SK-N-SH (cell line): ENCODE results near the gene IRF1. TPM values are rescaled to one million over a fixed set of nuclear protein-coding genes. Genes with fewer than 3 reads are reported as not detected.

ENCODE experiments used
- CTCF ChIA-PET: fragments of 300-600, 350-600 bp; formaldehyde crosslinking; extraction: SDS; loops from one replicate; lab custom pipeline; 2021; lab: Yijun Ruan, JAX
- POLR2A ChIA-PET: fragments of 350-600 bp; sonication (Branson Sonifier 250); formaldehyde crosslinking; extraction: SDS; loops from one replicate; lab custom pipeline; 2020; ENCODE audit warnings: antibody characterized with exemption, inconsistent platforms; lab: Yijun Ruan, JAX
- DNase-seq: peaks from one replicate; pipeline ENCODE4 v3.0.0; 2012
- H2AFZ ChIP-seq: fragments of 200-600 bp; sonication (generic); 2 replicates; pipeline ENCODE4 v1.8.1; 2016; ENCODE audit warnings: antibody characterized with exemption, mild to moderate bottlenecking, low read depth
- H3F3A ChIP-seq: fragments of 200-600 bp; sonication (generic); replicated peaks from 2 replicates; pipeline ENCODE3; 2016; ENCODE audit warnings: antibody characterized with exemption, mild to moderate bottlenecking; ENCODE audit not compliant: insufficient read depth
- H3K27ac ChIP-seq, 2 experiments: fragments of 200-500 bp in 1 of 2; fragments of 200-600 bp in 1 of 2; sonication (Bioruptor generic) in 1 of 2; sonication (generic), shearing (Covaris generic) in 1 of 2; 2 replicates each; pipeline versions ENCODE4 v1.5.1 to v1.6.1; 2014 to 2016; ENCODE audit warnings: low read depth in 2 of 2, inconsistent platforms in 1 of 2, low read length in 1 of 2, mild to moderate bottlenecking in 1 of 2, mixed read lengths in 1 of 2
- H3K27me3 ChIP-seq: fragments of 200-600 bp; sonication (generic), shearing (Covaris generic); 2 replicates; pipeline ENCODE4 v1.6.1; 2016; ENCODE audit warnings: mixed run types; ENCODE audit not compliant: insufficient read depth
- H3K36me3 ChIP-seq, 2 experiments: fragments of 200-500 bp in 1 of 2; fragments of 200-600 bp in 1 of 2; sonication (Bioruptor generic) in 1 of 2; sonication (generic) in 1 of 2; replicated peaks in 1 of 2; 2 replicates each; pipeline versions ENCODE3 to v1.5.1; 2014 to 2016; ENCODE audit warnings: low read length in 1 of 2, mild to moderate bottlenecking in 1 of 2; ENCODE audit not compliant: insufficient read depth in 2 of 2, control insufficient read depth in 1 of 2
- H3K4me1 ChIP-seq, 2 experiments: fragments of 200-500 bp in 1 of 2; fragments of 200-600 bp in 1 of 2; sonication (Bioruptor generic) in 1 of 2; sonication (generic), shearing (Covaris generic) in 1 of 2; 2 replicates each; pipeline versions ENCODE4 v1.5.1 to v1.6.1; 2014 to 2016; ENCODE audit warnings: low read depth in 1 of 2, low read length in 1 of 2, mixed run types in 1 of 2; ENCODE audit not compliant: insufficient read depth in 2 of 2, control insufficient read depth in 1 of 2
- H3K4me2 ChIP-seq: fragments of 200-600 bp; sonication (generic), shearing (Covaris generic); 2 replicates; pipeline ENCODE4 v1.6.1; 2017; ENCODE audit warnings: mixed run types
- H3K4me3 ChIP-seq, 2 experiments: fragments of 200-500 bp in 1 of 2; fragments of 200-600 bp in 1 of 2; sonication (Bioruptor generic) in 1 of 2; sonication (generic), shearing (Covaris generic) in 1 of 2; 2 replicates each; pipeline versions ENCODE4 v1.5.1 to v1.8.1; 2014 to 2016; ENCODE audit warnings: low read depth in 2 of 2, inconsistent platforms in 1 of 2, low read length in 1 of 2, mild to moderate bottlenecking in 1 of 2, mixed read lengths in 1 of 2, moderate library complexity in 1 of 2
- H3K79me2 ChIP-seq: fragments of 200-600 bp; sonication (generic); 2 replicates; pipeline ENCODE4 v1.8.1; 2017; ENCODE audit warnings: mild to moderate bottlenecking; ENCODE audit not compliant: insufficient read depth
- H3K9ac ChIP-seq: fragments of 200-600 bp; sonication (generic); 2 replicates; pipeline ENCODE4 v1.6.1; 2017; ENCODE audit warnings: mixed run types
- H3K9me2 ChIP-seq: fragments of 200-600 bp; sonication (generic); 2 replicates; pipeline ENCODE4 v1.6.1; 2017; ENCODE audit warnings: mixed run types
- H3K9me3 ChIP-seq: fragments of 200-600 bp; sonication (generic); 2 replicates; pipeline ENCODE4 v1.6.1; 2017; ENCODE audit warnings: mixed run types, mild to moderate bottlenecking, moderate library complexity
- H4K20me1 ChIP-seq: fragments of 200-600 bp; sonication (generic); 2 replicates; pipeline ENCODE4 v1.6.1; 2017; ENCODE audit warnings: mild to moderate bottlenecking, mixed run types; ENCODE audit not compliant: insufficient read depth
- CHD2 ChIP-seq: fragments of 150-350 bp; IDR thresholded peaks from 2 replicates; pipeline ENCODE4 v1.6.1; 2018; ENCODE audit warnings: low read length; ENCODE audit not compliant: partially characterized antibody
- CTCF ChIP-seq: fragments of 200-600 bp; sonication (generic); IDR thresholded peaks from 2 replicates; pipeline ENCODE4 v1.6.1; 2017; ENCODE audit warnings: antibody characterized with exemption, mild to moderate bottlenecking, moderate library complexity
- ELF1 ChIP-seq: IDR thresholded peaks from 2 replicates; pipeline ENCODE4 v1.4.0; 2012
- EP300 ChIP-seq, 2 experiments: IDR thresholded peaks; 2 replicates each; pipeline versions ENCODE4 v1.4.0 to v1.6.1; 2012; ENCODE audit warnings: borderline replicate concordance in 1 of 2, low read depth in 1 of 2, low read length in 1 of 2
- EZH2phosphoT487 ChIP-seq: fragments of 200-600 bp; sonication (generic); IDR thresholded peaks from 2 replicates; pipeline ENCODE4 v1.6.1; 2017; ENCODE audit warnings: low read depth, mixed run types, mild to moderate bottlenecking, antibody characterized with exemption, moderate library complexity, borderline replicate concordance
- FOXJ3 ChIP-seq: sonication (generic); formaldehyde crosslinking; IDR thresholded peaks from 2 replicates; pipeline ENCODE4 v1.5.1; 2020; ENCODE audit warnings: mild to moderate bottlenecking, missing genetic modification reagents
- FOXM1 ChIP-seq: IDR thresholded peaks from 2 replicates; pipeline ENCODE4 v1.4.0; 2012; ENCODE audit warnings: low read depth, mild to moderate bottlenecking
- MAX ChIP-seq: IDR thresholded peaks from 2 replicates; pipeline ENCODE4 v1.4.0; 2012; ENCODE audit warnings: low read depth
- NFIC ChIP-seq: IDR thresholded peaks from 2 replicates; pipeline ENCODE4 v1.4.0; 2012; ENCODE audit warnings: borderline replicate concordance
- PBX3 ChIP-seq: IDR thresholded peaks from 2 replicates; pipeline ENCODE4; 2012
- POLR2AphosphoS5 ChIP-seq: IDR thresholded peaks from 2 replicates; pipeline ENCODE4 v1.6.1; 2012; ENCODE audit warnings: low read depth, low read length
- RAD21 ChIP-seq: IDR thresholded peaks from 2 replicates; pipeline ENCODE4 v1.6.1; 2012; ENCODE audit warnings: mild to moderate bottlenecking, low read length
- RCOR1 ChIP-seq: fragments of 150-350 bp; IDR thresholded peaks from 2 replicates; pipeline ENCODE4 v1.6.1; 2017; ENCODE audit warnings: antibody characterized with exemption, low read length
- RXRA ChIP-seq: IDR thresholded peaks from 2 replicates; pipeline ENCODE4 v1.4.0; 2012; ENCODE audit warnings: low read depth, mild to moderate bottlenecking, borderline replicate concordance
- SIN3A ChIP-seq: IDR thresholded peaks from 2 replicates; pipeline ENCODE4 v1.6.1; 2012; ENCODE audit warnings: low read depth, mild to moderate bottlenecking, low read length, moderate library complexity, borderline replicate concordance
- SMC3 ChIP-seq: IDR thresholded peaks from 2 replicates; pipeline ENCODE4 v1.6.1; 2012; ENCODE audit warnings: low read depth, low read length, improper control_type of control experiment
- TAF1 ChIP-seq: IDR thresholded peaks from 2 replicates; pipeline ENCODE4 v1.6.1; 2012; ENCODE audit warnings: low read depth, mild to moderate bottlenecking, low read length, moderate library complexity, borderline replicate concordance
- TEAD4 ChIP-seq: IDR thresholded peaks from 2 replicates; pipeline ENCODE4 v1.4.0; 2012; ENCODE audit warnings: mild to moderate bottlenecking, borderline replicate concordance; ENCODE audit not compliant: insufficient read depth
- USF2 ChIP-seq: fragments of 150-350 bp; IDR thresholded peaks from 2 replicates; pipeline ENCODE4 v1.6.1; 2017; ENCODE audit warnings: antibody characterized with exemption, low read length, low read depth, borderline replicate concordance
- WGBS: methylation state at CpG from one replicate; pipeline ENCODE4 v1.1.6; 2017; ENCODE audit warnings: low lambda C conversion rate; 5-methylcytosine and 5-hydroxymethylcytosine counted together
- polyA plus RNA-seq, 3 experiments: library from polyadenylated mRNA; depleted of rRNA; stranded (reverse); fragments of >200 nt; gene quantifications; 2 replicates each; pipeline ENCODE4 v1.2.3, GENCODE V29; 2012

Gene IRF1
- polyA plus RNA-seq, 1 of the 3 experiments (the other 2 are of a cell fraction), result 15.2 TPM

GRCh38 chr5:132500931-132501628 lies 10.5 kb upstream of the IRF1 start:
- CTCF ChIA-PET, result interaction anchor here (0.6 to 12.3 kb wide), 37 partner anchors 9 to 436 kb away, joined by 3 to 189 read pairs (median 6); partner anchors contain the start of genes IRF1, KIF3A, SLC22A4 and SLC22A5

GRCh38 chr5:132500244-132500930 lies 9.8 kb upstream of the IRF1 start:
- no peaks in the 10 kb centered on the region for H3K79me2 ChIP-seq
- peaks cover 24% of the 10 kb centered on the region for H3F3A ChIP-seq
- ChIA-PET CTCF (interaction anchor here (0.6 to 12.3 kb wide), 38 partner anchors 8 to 435 kb away, joined by 3 to 189 read pairs (median 6); partner anchors contain the start of genes IRF1, KIF3A, SLC22A4 and SLC22A5), POLR2A (no interaction called here)
- H3K27me3 ChIP-seq, result no peaks in the 10 kb centered on the region
- H3K9me3 ChIP-seq, result no peaks in the 10 kb centered on the region
- DNase-seq, result no peak
- 94% methylated on average over 4 of the region's 6 CpGs for WGBS
- no peak overlapping the region for H3K27ac ChIP-seq
- no peaks in the 10 kb centered on the region for H3K36me3 ChIP-seq
- no peaks in the 10 kb centered on the region for H3K9me2 ChIP-seq
- H3K9ac ChIP-seq, result no peak overlapping the region
- no peak overlapping the region for H3K4me2 ChIP-seq
- no peak overlapping the region for H2AFZ ChIP-seq
- H4K20me1 ChIP-seq, result no peaks in the 10 kb centered on the region
- H3K4me1 ChIP-seq, result peaks cover 13 to 17% of the 10 kb centered on the region in 2 experiments
- no peak overlapping the region for H3K4me3 ChIP-seq
- TF ChIP-seq RCOR1, result no peak
- TF ChIP-seq FOXJ3 (CRISPR knock-in tag), result no peak
- TF ChIP-seq MAX, result no peak
- TF ChIP-seq SMC3, result no peak
- no peak for TF ChIP-seq TAF1
- no peak for TF ChIP-seq NFIC
- TF ChIP-seq TEAD4, result no peak
- no peak for TF ChIP-seq CHD2
- TF ChIP-seq EZH2phosphoT487, result no peak
- TF ChIP-seq PBX3, result no peak
- TF ChIP-seq EP300 (IDR thresholded peaks at IDR 0.05; ENCODE audit: borderline replicate concordance in 1 of 2, low read depth in 1 of 2, low read length in 1 of 2), result no peak
- no peak for TF ChIP-seq POLR2AphosphoS5
- TF ChIP-seq ELF1, result no peak
- TF ChIP-seq RXRA, result no peak

More at GRCh38 chr5:132500931-132501628, 10.5 kb upstream of the IRF1 start:
- WGBS, result 52% methylated on average over 6 of the region's 6 CpGs
- Histone ChIP-seq H3K27me3 (no peaks in the 10 kb centered on the region), H3K4me1 (peaks cover 12 to 15% of the 10 kb centered on the region in 2 experiments; a peak in 2 of 4 replicates), H3K27ac (no peak overlapping the region; a peak in 1 of 4 replicates), H3F3A (peaks cover 19% of the 10 kb centered on the region), H3K9ac (no peak overlapping the region), H4K20me1 (no peaks in the 10 kb centered on the region), H3K4me3 (peak overlapping the region in 1 of 2 experiments; percentile 20; a peak in 1 of 4 replicates), H3K9me2 (no peaks in the 10 kb centered on the region), H3K4me2 (no peak overlapping the region), H3K79me2 (no peaks in the 10 kb centered on the region), H3K36me3 (no peaks in the 10 kb centered on the region), H2AFZ (no peak overlapping the region), H3K9me3 (no peaks in the 10 kb centered on the region)
- POLR2A ChIA-PET, result interaction anchor here (0.7 kb wide), 1 partner anchor 75 kb away, joined by 3 read pairs; no protein-coding TSS in a partner anchor
- TF ChIP-seq SIN3A, result no peak
- peak; percentile 90 for TF ChIP-seq RAD21
- TF ChIP-seq USF2, result no peak
- TF ChIP-seq SMC3, result peak; percentile 82
- peak; percentile 85 for TF ChIP-seq CTCF
- no peak for TF ChIP-seq FOXM1
- peak; percentile 82 for DNase-seq
